Panc1 (cell line): Measurements from ENCODE around the gene MET. TPM values are rescaled to one million over a fixed set of nuclear protein-coding genes. Genes with fewer than 3 reads are reported as not detected.

ENCODE experiments used
- ATAC-seq: fragments of 200-7000 bp; cut with Tn5 transposase; 2 replicates; pipeline ENCODE4 v1.9.1; 2020; ENCODE audit warnings: mild to moderate bottlenecking, moderate library complexity
- BruUV-seq: library from RNA; stranded (reverse); fragments of 400-500 nt; replicated peaks from 2 replicates; lab custom pipeline; 2021; lab: Mats Ljungman, UMichigan
- CTCF ChIA-PET: fragments of 300-600 bp; sonication (Branson Sonifier 250); formaldehyde crosslinking; loops from one replicate; lab custom pipeline; 2022; ENCODE audit warnings: antibody characterized with exemption; lab: Charles Lee
- POLR2A ChIA-PET: fragments of 300-600 bp; sonication (Branson Sonifier 250); formaldehyde crosslinking; loops from one replicate; lab custom pipeline; 2022; ENCODE audit warnings: antibody characterized with exemption; lab: Charles Lee
- DNase-seq: peaks from one replicate; pipeline ENCODE4 v3.0.0-alpha.2; 2010; ENCODE audit warnings: low read depth, low spot score
- H3K27ac ChIP-seq: 2 replicates; pipeline ENCODE4 v1.5.1; 2011; ENCODE audit warnings: mild to moderate bottlenecking, low read length, inconsistent platforms
- H3K27me3 ChIP-seq: fragments of 200-500 bp; sonication (Bioruptor generic); 2 replicates; pipeline ENCODE4 v1.6.0; 2014; ENCODE audit warnings: low read length, inconsistent platforms; ENCODE audit not compliant: control insufficient read depth, insufficient read depth
- H3K36me3 ChIP-seq: fragments of 200-500 bp; sonication (Bioruptor generic); 2 replicates; pipeline ENCODE4 v1.5.1; 2014; ENCODE audit warnings: inconsistent platforms, mild to moderate bottlenecking, low read length, moderate library complexity; ENCODE audit not compliant: control insufficient read depth, insufficient read depth
- H3K4me1 ChIP-seq: 2 replicates; pipeline ENCODE4 v1.5.1; 2011; ENCODE audit warnings: inconsistent platforms, mild to moderate bottlenecking, low read length, moderate library complexity; ENCODE audit not compliant: control insufficient read depth, insufficient read depth
- H3K4me3 ChIP-seq, 2 experiments: 2 replicates each; pipeline ENCODE4 v1.5.1; 2011 to 2012; ENCODE audit warnings: low read depth in 2 of 2, low read length in 2 of 2, mild to moderate bottlenecking in 2 of 2, inconsistent platforms in 1 of 2, moderate library complexity in 1 of 2
- H3K9me3 ChIP-seq: fragments of 200-500 bp; sonication (Bioruptor generic); 2 replicates; pipeline ENCODE4 v1.5.1; 2014; ENCODE audit warnings: low read depth, mild to moderate bottlenecking, inconsistent platforms, low read length, moderate library complexity; ENCODE audit not compliant: control insufficient read depth, insufficient read depth
- POLR2AphosphoS5 ChIP-seq: IDR thresholded peaks from 2 replicates; pipeline ENCODE4 v1.6.1; 2012; ENCODE audit warnings: mild to moderate bottlenecking, low read depth, low read length, moderate library complexity
- SIN3A ChIP-seq: IDR thresholded peaks from 2 replicates; pipeline ENCODE4 v1.6.1; 2012; ENCODE audit warnings: low read depth, mild to moderate bottlenecking, low read length, moderate library complexity, borderline replicate concordance; ENCODE audit not compliant: insufficient read depth
- TCF7L2 ChIP-seq: IDR thresholded peaks from 2 replicates; pipeline ENCODE4 v1.6.1; 2011; ENCODE audit warnings: mild to moderate bottlenecking, low read depth, low read length, inconsistent platforms
- in situ Hi-C: cut with HindIII; loops from 2 replicates; pipeline ENCODE4 v1.10.0; 2016; ENCODE audit warnings: low sequenced_read_pairs, low pct_unique_long_range_greater_than_20kb
- intact Hi-C: fragments of 100-400 bp; cut with micrococcal nuclease; formaldehyde crosslinking; loops from one replicate; pipeline ENCODE4 v1.10.0; 2022; ENCODE audit not compliant: unreplicated experiment
- total RNA-seq: library from RNA; stranded (reverse); gene quantifications from one replicate; pipeline ENCODE4 v1.2.1, GENCODE V29; 2021; ENCODE audit not compliant: unreplicated experiment
- TF ChIP-seq, protein P1 (sequence below): fragments of 450-650 bp; IDR thresholded peaks from 2 replicates; pipeline ENCODE4 v1.5.1; 2017; ENCODE audit warnings: mild to moderate bottlenecking
- TF ChIP-seq, protein P2 (sequence below), 2 experiments: IDR thresholded peaks; 2 replicates each; pipeline ENCODE4 v1.6.1; 2011 to 2012; ENCODE audit warnings: low read depth in 2 of 2, control low read depth in 1 of 2, low read length in 1 of 2, mild to moderate bottlenecking in 1 of 2, moderate library complexity in 1 of 2; ENCODE audit not compliant: insufficient read depth in 1 of 2

The MET gene
- total RNA-seq, 1 experiment from 2014 or later = 103 TPM

DNA sequence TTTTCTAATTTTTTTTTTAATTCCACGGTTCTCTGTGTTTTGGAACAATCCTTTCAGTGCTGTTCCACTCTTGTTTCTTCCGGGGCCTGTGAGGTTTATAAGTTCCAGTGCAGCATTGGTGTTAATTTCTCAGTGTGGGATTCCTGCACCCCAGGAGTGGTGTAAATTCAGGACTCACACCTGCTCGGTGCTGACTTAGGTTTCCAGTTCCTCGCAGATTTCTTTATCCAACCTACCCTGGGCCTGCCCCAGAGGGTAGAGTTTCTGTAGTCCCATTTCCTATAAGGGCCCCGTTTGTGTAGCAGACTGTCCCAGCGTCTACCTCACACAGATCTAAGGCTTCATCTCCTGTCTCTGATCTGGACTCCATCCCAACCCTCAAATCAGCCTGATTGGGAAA, 27.4 kb upstream of the MET start:
- DNase-seq = no peak
- ChIA-PET POLR2A (no interaction called here), CTCF (no interaction called here)
- H3K27me3 ChIP-seq = no peaks in the 10 kb centered on the region
- TF ChIP-seq, protein P1, sequence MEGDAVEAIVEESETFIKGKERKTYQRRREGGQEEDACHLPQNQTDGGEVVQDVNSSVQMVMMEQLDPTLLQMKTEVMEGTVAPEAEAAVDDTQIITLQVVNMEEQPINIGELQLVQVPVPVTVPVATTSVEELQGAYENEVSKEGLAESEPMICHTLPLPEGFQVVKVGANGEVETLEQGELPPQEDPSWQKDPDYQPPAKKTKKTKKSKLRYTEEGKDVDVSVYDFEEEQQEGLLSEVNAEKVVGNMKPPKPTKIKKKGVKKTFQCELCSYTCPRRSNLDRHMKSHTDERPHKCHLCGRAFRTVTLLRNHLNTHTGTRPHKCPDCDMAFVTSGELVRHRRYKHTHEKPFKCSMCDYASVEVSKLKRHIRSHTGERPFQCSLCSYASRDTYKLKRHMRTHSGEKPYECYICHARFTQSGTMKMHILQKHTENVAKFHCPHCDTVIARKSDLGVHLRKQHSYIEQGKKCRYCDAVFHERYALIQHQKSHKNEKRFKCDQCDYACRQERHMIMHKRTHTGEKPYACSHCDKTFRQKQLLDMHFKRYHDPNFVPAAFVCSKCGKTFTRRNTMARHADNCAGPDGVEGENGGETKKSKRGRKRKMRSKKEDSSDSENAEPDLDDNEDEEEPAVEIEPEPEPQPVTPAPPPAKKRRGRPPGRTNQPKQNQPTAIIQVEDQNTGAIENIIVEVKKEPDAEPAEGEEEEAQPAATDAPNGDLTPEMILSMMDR = no peak
- TF ChIP-seq POLR2AphosphoS5 (no peak), TCF7L2 (no peak), SIN3A (no peak)
- TF ChIP-seq, protein P2, sequence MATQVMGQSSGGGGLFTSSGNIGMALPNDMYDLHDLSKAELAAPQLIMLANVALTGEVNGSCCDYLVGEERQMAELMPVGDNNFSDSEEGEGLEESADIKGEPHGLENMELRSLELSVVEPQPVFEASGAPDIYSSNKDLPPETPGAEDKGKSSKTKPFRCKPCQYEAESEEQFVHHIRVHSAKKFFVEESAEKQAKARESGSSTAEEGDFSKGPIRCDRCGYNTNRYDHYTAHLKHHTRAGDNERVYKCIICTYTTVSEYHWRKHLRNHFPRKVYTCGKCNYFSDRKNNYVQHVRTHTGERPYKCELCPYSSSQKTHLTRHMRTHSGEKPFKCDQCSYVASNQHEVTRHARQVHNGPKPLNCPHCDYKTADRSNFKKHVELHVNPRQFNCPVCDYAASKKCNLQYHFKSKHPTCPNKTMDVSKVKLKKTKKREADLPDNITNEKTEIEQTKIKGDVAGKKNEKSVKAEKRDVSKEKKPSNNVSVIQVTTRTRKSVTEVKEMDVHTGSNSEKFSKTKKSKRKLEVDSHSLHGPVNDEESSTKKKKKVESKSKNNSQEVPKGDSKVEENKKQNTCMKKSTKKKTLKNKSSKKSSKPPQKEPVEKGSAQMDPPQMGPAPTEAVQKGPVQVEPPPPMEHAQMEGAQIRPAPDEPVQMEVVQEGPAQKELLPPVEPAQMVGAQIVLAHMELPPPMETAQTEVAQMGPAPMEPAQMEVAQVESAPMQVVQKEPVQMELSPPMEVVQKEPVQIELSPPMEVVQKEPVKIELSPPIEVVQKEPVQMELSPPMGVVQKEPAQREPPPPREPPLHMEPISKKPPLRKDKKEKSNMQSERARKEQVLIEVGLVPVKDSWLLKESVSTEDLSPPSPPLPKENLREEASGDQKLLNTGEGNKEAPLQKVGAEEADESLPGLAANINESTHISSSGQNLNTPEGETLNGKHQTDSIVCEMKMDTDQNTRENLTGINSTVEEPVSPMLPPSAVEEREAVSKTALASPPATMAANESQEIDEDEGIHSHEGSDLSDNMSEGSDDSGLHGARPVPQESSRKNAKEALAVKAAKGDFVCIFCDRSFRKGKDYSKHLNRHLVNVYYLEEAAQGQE (IDR thresholded peaks at IDR 0.05; ENCODE audit: insufficient read depth in 1 of 2, low read depth in 2 of 2, low read length in 1 of 2) = no peak
- in situ Hi-C loops (no loop called here), intact Hi-C loops (no loop called here)
- no peaks in the 10 kb centered on the region for H3K36me3 ChIP-seq
- BruUV-seq = no TSS peak
- no peak for ATAC-seq
- H3K27ac ChIP-seq = no peak overlapping the region
- no peak overlapping the region for H3K4me3 ChIP-seq
- no peaks in the 10 kb centered on the region for H3K4me1 ChIP-seq
- H3K9me3 ChIP-seq = no peaks in the 10 kb centered on the region

DNA sequence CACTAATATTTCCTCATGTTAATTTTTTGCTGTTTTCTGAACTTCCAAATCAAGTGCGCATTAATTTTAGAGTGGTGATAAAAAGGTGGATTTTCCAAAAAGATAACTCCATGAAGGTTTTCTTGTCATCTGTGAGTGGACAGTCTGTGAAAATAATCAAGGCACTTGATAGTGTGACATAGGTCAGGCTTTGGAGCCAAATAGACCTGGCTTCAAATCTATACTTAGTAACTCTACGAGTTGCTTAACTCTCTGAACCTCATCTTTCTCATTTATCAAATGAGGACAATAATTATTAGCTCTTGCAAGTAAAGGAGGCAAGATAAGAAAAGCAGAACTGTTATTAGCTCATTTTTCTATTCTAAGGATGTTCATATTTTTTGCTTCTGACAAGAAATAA, 24.7 kb upstream of the MET start:
- ChIA-PET POLR2A (no interaction called here), CTCF (no interaction called here)

More for the DNA sequence above, 24.7 kb upstream of the MET start:
- no peaks in the 10 kb centered on the region; the same call in 1 of the 2 replicates for H3K27me3 ChIP-seq
- BruUV-seq = no TSS peak
- ATAC-seq (no peak), DNase-seq (no peak)
- no peak overlapping the region for H3K27ac ChIP-seq
- no peaks in the 10 kb centered on the region for H3K4me1 ChIP-seq
- H3K9me3 ChIP-seq = no peaks in the 10 kb centered on the region
- no peak overlapping the region for H3K4me3 ChIP-seq
- TF ChIP-seq POLR2AphosphoS5 = no peak
- TF ChIP-seq SIN3A = no peak
- TF ChIP-seq, protein P2 (IDR thresholded peaks at IDR 0.05; ENCODE audit: insufficient read depth in 1 of 2, low read depth in 2 of 2, low read length in 1 of 2) = no peak
- TF ChIP-seq, protein P1 = no peak
- no peak for TF ChIP-seq TCF7L2
- intact Hi-C loops (no loop called here), in situ Hi-C loops (no loop called here)
- H3K36me3 ChIP-seq = no peaks in the 10 kb centered on the region
